NCI-H82 (cell line): ENCODE measurements around the gene ACHE.

Source experiments
- DNase-seq: peaks from one replicate; lab custom pipeline; 2025; lab: John Stamatoyannopoulos, UW

The ACHE gene

DNA sequence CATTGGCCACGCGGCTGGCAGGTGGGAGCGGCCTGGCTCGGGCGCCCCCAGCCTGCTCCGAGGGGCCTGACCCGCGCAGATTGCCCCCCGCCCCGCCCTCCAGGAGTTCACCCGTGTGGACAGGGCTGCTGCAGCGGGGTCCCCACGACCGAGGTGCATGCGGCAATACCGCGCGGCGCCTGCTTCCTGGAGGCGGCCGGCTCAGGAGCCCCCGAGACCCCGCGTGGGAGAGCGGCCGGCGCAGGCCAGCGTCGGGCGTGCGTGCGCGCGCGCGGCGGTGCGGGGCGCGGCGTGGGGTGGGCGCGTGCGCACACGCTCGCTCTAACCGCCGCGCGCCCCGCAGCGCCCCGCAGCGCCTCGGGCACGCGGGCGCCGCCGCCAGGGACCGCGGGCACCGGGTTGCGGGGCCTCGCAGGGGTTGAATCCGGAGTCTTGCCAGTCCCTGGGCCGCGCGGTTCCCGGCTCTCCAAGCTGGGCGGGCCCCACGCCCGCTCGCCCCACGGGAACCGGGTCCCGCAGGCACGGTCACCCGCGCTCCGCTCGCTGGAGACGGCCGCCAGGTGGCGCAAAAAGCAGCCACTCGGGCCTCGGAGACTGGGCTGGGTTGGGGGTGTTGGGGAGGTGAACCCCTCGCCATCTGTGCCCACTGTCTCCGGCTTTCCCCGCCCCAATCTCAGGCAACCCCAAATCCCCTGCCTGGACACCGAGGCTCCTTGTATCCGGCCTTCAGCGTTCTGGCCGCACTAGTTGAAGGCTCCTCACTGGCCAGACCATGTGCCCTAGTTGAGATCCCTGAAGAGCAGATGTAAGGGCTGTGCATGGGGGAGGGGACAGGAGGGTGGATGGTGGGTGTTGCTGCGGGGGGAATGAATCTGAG lies 1.3 kb upstream of the ACHE start:
- DNase-seq: peak; percentile 52

GRCh38 chr7:100895956-100896731 lies 456 bp upstream of the ACHE start:
- DNase-seq: peak; percentile 71

- DNase-seq: peak; percentile 72
These were observed 608 bp downstream of the ACHE start for GRCh38 chr7:100894860-100895700.

- no peak for DNase-seq
These were observed 1.6 kb downstream of the ACHE start for GRCh38 chr7:100893910-100894721.

DNA sequence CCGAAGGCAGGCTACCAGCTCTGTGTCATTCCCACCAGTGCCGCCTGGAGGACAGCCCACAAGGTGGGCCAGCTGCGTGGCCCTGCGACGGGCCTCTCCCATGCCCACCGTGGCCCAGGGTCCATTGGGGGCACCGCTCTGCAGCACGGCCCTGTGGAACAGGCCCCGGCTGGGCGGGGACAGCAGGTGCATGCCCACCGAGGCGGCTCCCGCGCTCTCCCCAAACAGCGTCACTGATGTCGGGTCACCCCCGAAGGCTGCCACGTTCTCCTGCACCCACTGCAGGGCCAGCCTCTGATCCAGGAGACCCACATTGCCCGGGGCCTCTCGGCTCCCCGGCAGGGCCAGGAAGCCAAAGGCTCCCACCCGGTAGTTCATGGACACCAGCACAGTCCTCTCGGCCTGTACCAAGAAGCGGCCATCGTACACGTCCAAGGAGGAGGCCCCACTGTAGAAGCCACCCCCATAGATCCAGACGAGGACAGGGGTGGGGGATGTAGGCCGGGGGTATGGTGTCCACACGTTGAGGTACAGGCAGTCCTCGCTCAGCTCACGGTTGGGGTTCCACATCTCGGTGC lies 2.3 kb downstream of the ACHE start:
- DNase-seq: no peak

DNA sequence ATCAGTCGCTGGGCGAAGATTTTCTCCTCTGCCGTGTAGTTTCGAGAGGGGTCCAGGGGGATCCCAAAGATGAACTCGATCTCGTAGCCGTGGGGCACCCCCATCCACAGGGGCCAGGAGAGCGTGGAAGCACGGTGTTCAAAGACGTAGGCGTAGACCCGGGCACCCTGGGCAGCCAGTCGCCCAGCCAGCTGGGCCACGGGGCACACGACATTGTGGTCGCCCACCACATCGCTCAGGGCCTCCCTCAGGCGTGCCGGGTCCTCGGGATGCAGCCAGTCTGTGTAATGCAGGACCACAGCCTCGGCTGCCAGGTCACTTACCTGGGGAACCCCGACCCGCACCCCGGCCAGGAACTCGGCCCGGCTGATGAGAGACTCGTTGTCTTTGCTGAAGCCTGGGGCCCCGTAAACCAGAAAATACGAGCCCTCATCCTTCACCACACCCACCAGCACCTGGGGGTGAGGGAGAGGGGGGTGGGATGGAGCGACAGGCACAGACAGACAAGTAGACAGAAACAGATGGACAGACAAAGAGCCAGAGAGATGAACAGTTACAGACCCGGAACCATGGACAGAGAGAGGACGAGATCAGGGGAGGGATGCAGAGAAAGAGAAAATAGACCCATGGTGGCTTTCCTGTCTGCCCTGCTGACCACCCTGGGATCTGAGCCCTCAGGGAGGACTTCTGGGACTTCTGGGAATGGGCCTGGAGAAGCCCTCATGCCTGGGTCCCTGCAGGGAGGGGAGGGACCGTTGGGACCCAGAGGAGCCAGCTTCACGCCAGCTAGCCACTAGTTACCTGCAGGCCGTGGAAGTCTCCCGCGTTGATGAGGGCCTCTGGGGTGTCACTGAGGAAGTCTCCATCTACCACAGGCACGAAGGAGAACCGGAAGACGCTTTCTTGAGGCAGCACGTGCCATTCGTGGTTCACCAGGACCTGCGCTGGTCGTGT lies 3.0 kb downstream of the ACHE start:
- DNase-seq: no peak

GRCh38 chr7:100891568-100892247 lies 4.0 kb downstream of the ACHE start:
- DNase-seq: no peak

- no peak for DNase-seq
These were observed 4.8 kb downstream of the ACHE start for GRCh38 chr7:100890653-100891567.

DNA sequence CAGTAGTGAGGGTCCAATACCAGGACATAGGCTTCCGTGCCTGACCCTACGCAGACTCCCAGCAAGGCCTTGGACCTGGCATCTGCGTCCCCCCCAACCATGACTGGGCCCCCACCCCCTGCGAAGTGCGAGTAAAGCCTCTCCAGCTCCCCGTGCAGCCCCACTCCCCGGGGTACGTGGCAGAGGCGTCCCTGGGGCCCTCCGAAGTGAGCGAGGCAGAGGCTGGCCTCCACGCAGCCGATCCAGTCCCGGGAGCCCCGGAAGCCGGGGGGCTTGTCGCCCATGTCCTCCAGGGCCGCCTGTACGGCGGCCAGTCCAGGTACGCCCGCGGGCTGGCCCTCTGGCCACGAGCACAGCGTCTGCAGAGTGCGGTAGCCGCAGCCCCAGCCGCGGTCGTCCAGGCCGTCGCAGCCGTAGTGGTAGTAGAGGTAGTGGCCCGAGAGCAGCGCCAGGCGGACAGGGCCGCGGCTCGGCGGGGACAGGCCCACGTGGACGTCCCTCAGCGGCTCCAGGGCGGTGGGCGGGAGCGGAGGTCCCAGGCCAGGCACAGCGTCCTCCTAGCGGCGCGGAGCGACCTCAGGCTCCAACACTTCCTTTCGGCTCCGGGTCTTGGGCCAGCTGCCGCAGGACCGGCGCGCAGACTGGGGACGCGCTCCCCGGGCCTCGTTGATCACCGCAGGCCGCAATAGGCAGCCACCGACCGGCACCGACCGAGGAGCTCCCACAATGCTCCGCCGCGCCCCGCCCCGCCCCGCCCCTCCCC lies 6.5 kb downstream of the ACHE start, which contains the start of gene UFSP1:
UFSP1 (minus strand) TSS at position 728 of the 763 bp plus-strand sequence; CDS start at position 284, 444 bp downstream.
- DNase-seq: no peak

GRCh38 chr7:100888291-100888987 lies 7.2 kb downstream of the ACHE start:
- no peak for DNase-seq

DNA sequence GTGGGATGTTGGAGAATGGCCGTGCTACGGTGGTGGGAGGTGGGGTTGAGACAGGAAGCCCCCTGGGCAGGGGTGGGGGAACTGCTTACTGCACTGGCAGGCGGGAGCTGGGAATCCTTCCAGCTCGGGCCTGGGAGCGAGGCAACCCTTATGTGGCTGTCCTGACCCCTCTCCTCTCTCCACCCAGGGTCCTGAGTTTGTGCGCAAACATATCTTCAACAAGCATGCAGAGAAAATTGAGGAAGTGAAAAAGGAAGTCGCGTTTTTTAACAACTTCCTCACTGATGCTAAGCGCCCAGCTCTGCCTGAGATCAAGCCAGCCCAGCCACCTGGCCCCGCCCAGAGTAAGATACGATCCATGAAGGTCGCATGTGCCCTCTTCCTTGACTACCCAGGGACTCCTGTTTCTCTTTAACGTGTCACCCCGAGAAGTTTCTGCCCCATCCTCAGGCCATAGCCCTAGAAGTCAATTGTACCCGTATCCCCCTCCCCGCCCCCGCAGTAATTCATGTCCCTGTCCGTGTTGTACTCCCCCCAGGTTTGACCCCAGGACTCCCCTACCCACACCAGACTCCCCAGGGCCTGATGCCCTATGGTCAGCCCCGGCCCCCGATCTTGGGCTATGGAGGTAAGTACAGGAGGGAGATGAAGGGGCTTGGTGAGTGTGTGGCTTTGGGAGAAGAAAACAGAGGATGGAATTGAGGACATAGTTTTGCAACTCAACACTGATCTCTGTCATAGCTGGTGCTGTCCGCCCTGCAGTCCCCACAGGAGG lies 8.0 kb downstream of the ACHE start:
- DNase-seq: no peak

DNA sequence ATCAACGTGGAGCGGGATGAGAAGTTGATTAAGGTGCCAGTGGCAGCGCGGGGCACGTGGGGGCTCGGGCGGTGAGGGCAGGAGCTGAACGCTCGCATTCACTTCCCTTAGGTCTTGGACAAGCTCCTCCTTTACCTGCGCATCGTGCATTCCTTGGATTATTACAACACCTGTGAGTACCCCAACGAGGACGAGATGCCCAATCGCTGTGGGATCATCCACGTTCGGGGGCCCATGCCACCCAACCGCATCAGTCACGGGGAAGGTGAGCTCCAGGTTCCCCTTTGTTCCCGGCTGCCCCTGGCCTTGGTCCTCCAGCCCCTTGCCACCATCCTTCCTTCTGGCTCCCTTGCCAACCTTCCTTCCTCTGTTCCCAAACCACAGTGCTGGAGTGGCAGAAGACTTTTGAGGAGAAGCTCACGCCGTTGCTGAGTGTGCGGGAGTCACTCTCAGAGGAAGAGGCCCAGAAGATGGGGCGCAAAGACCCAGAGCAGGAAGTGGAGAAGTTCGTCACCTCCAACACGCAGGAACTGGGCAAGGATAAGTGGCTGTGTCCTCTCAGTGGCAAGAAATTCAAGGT lies 8.7 kb downstream of the ACHE start:
- no peak for DNase-seq

- no peak for DNase-seq
These were observed 9.3 kb downstream of the ACHE start for GRCh38 chr7:100886142-100886935.

DNA sequence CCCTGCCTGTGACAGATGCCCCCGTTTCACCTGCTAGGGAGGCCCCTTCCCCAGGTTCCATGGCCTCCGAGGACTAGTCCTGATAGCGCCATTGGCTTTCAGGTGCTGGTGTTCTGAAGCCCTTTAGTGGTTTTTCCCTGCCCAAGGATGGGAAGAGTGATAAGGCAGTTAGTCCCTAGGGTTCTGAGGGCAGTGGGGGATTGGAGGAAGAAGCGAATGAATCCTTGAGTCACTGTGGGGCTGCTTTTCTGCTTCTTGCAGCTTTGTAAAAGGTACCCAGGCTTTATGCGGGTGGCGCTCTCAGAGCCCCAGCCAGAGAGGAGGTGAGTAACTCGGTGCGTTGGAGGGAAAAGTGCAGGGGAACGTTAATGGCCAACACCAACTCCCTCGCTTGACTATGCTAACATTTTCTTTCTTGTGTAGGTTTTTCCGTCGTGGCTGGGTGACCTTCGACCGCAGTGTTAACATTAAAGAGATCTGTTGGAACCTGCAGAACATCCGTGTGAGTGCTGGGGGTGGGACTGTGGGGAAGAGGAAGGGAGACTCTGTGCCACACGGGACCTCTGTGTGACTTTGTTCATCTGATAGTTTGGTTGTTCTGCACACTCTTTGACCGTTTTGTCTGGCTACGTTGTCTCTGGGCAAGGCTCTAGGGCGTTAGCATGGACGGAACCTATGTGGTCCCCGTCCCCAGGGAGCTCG lies 10.1 kb downstream of the ACHE start:
- no peak for DNase-seq
